SK-N-SH (cell line): ENCODE measurements around the gene KIF3C. TPM values are rescaled to one million over a fixed set of nuclear protein-coding genes. Genes with fewer than 3 reads are reported as not detected.
"Not testable (repeated sequence)": the region's sequence is repeated elsewhere in the genome, so short reads cannot be mapped to it uniquely, and the experiment has no call there.

Experiments used
- CTCF ChIA-PET: fragments of 300-600, 350-600 bp; formaldehyde crosslinking; extraction: SDS; loops from one replicate; lab custom pipeline; 2021; lab: Yijun Ruan, JAX
- POLR2A ChIA-PET: fragments of 350-600 bp; sonication (Branson Sonifier 250); formaldehyde crosslinking; extraction: SDS; loops from one replicate; lab custom pipeline; 2020; ENCODE audit warnings: antibody characterized with exemption, inconsistent platforms; lab: Yijun Ruan, JAX
- DNase-seq: peaks from one replicate; pipeline ENCODE4 v3.0.0; 2012
- H2AFZ ChIP-seq: fragments of 200-600 bp; sonication (generic); 2 replicates; pipeline ENCODE4 v1.8.1; 2016; ENCODE audit warnings: antibody characterized with exemption, mild to moderate bottlenecking, low read depth
- H3F3A ChIP-seq: fragments of 200-600 bp; sonication (generic); replicated peaks from 2 replicates; pipeline ENCODE3; 2016; ENCODE audit warnings: antibody characterized with exemption, mild to moderate bottlenecking; ENCODE audit not compliant: insufficient read depth
- H3K27ac ChIP-seq, 2 experiments: fragments of 200-500 bp in 1 of 2; fragments of 200-600 bp in 1 of 2; sonication (Bioruptor generic) in 1 of 2; sonication (generic), shearing (Covaris generic) in 1 of 2; 2 replicates each; pipeline versions ENCODE4 v1.5.1 to v1.6.1; 2014 to 2016; ENCODE audit warnings: low read depth in 2 of 2, inconsistent platforms in 1 of 2, low read length in 1 of 2, mild to moderate bottlenecking in 1 of 2, mixed read lengths in 1 of 2
- H3K27me3 ChIP-seq: fragments of 200-600 bp; sonication (generic), shearing (Covaris generic); 2 replicates; pipeline ENCODE4 v1.6.1; 2016; ENCODE audit warnings: mixed run types; ENCODE audit not compliant: insufficient read depth
- H3K36me3 ChIP-seq, 2 experiments: fragments of 200-500 bp in 1 of 2; fragments of 200-600 bp in 1 of 2; sonication (Bioruptor generic) in 1 of 2; sonication (generic) in 1 of 2; replicated peaks in 1 of 2; 2 replicates each; pipeline versions ENCODE3 to v1.5.1; 2014 to 2016; ENCODE audit warnings: low read length in 1 of 2, mild to moderate bottlenecking in 1 of 2; ENCODE audit not compliant: insufficient read depth in 2 of 2, control insufficient read depth in 1 of 2
- H3K4me1 ChIP-seq, 2 experiments: fragments of 200-500 bp in 1 of 2; fragments of 200-600 bp in 1 of 2; sonication (Bioruptor generic) in 1 of 2; sonication (generic), shearing (Covaris generic) in 1 of 2; 2 replicates each; pipeline versions ENCODE4 v1.5.1 to v1.6.1; 2014 to 2016; ENCODE audit warnings: low read depth in 1 of 2, low read length in 1 of 2, mixed run types in 1 of 2; ENCODE audit not compliant: insufficient read depth in 2 of 2, control insufficient read depth in 1 of 2
- H3K4me2 ChIP-seq: fragments of 200-600 bp; sonication (generic), shearing (Covaris generic); 2 replicates; pipeline ENCODE4 v1.6.1; 2017; ENCODE audit warnings: mixed run types
- H3K4me3 ChIP-seq, 2 experiments: fragments of 200-500 bp in 1 of 2; fragments of 200-600 bp in 1 of 2; sonication (Bioruptor generic) in 1 of 2; sonication (generic), shearing (Covaris generic) in 1 of 2; 2 replicates each; pipeline versions ENCODE4 v1.5.1 to v1.8.1; 2014 to 2016; ENCODE audit warnings: low read depth in 2 of 2, inconsistent platforms in 1 of 2, low read length in 1 of 2, mild to moderate bottlenecking in 1 of 2, mixed read lengths in 1 of 2, moderate library complexity in 1 of 2
- H3K79me2 ChIP-seq: fragments of 200-600 bp; sonication (generic); 2 replicates; pipeline ENCODE4 v1.8.1; 2017; ENCODE audit warnings: mild to moderate bottlenecking; ENCODE audit not compliant: insufficient read depth
- H3K9ac ChIP-seq: fragments of 200-600 bp; sonication (generic); 2 replicates; pipeline ENCODE4 v1.6.1; 2017; ENCODE audit warnings: mixed run types
- H3K9me2 ChIP-seq: fragments of 200-600 bp; sonication (generic); 2 replicates; pipeline ENCODE4 v1.6.1; 2017; ENCODE audit warnings: mixed run types
- H3K9me3 ChIP-seq: fragments of 200-600 bp; sonication (generic); 2 replicates; pipeline ENCODE4 v1.6.1; 2017; ENCODE audit warnings: mixed run types, mild to moderate bottlenecking, moderate library complexity
- H4K20me1 ChIP-seq: fragments of 200-600 bp; sonication (generic); 2 replicates; pipeline ENCODE4 v1.6.1; 2017; ENCODE audit warnings: mild to moderate bottlenecking, mixed run types; ENCODE audit not compliant: insufficient read depth
- GABPA ChIP-seq: IDR thresholded peaks from 2 replicates; pipeline ENCODE4 v1.4.0; 2012; ENCODE audit warnings: low read depth, mild to moderate bottlenecking
- GATA2 ChIP-seq: sonication (generic); formaldehyde crosslinking; IDR thresholded peaks from 2 replicates; pipeline ENCODE4 v1.5.0; 2020; ENCODE audit warnings: mild to moderate bottlenecking, missing genetic modification reagents
- MXI1 ChIP-seq: IDR thresholded peaks from 2 replicates; pipeline ENCODE4 v1.6.1; 2012; ENCODE audit warnings: mild to moderate bottlenecking, low read depth, low read length, improper control_type of control experiment
- POLR2AphosphoS5 ChIP-seq: IDR thresholded peaks from 2 replicates; pipeline ENCODE4 v1.6.1; 2012; ENCODE audit warnings: low read depth, low read length
- RAD21 ChIP-seq: IDR thresholded peaks from 2 replicates; pipeline ENCODE4 v1.6.1; 2012; ENCODE audit warnings: mild to moderate bottlenecking, low read length
- RCOR1 ChIP-seq: fragments of 150-350 bp; IDR thresholded peaks from 2 replicates; pipeline ENCODE4 v1.6.1; 2017; ENCODE audit warnings: antibody characterized with exemption, low read length
- TCF12 ChIP-seq: IDR thresholded peaks from 2 replicates; pipeline ENCODE4 v1.4.0; 2012
- WGBS: methylation state at CpG from one replicate; pipeline ENCODE4 v1.1.6; 2017; ENCODE audit warnings: low lambda C conversion rate; 5-methylcytosine and 5-hydroxymethylcytosine counted together
- polyA plus RNA-seq, 3 experiments: library from polyadenylated mRNA; depleted of rRNA; stranded (reverse); fragments of >200 nt; gene quantifications; 2 replicates each; pipeline ENCODE4 v1.2.3, GENCODE V29; 2012
- TF ChIP-seq, protein P1 (sequence below): fragments of 200-600 bp; sonication (generic); IDR thresholded peaks from 2 replicates; pipeline ENCODE4 v1.6.1; 2017; ENCODE audit warnings: antibody characterized with exemption, mild to moderate bottlenecking, moderate library complexity
- TF ChIP-seq, protein P2 (sequence below): IDR thresholded peaks from 2 replicates; pipeline ENCODE4 v1.4.0; 2012; ENCODE audit warnings: low read depth, borderline replicate concordance

The KIF3C gene
- polyA plus RNA-seq, 1 of the 3 experiments (the other 2 are of a cell fraction), result 29.5 TPM

DNA sequence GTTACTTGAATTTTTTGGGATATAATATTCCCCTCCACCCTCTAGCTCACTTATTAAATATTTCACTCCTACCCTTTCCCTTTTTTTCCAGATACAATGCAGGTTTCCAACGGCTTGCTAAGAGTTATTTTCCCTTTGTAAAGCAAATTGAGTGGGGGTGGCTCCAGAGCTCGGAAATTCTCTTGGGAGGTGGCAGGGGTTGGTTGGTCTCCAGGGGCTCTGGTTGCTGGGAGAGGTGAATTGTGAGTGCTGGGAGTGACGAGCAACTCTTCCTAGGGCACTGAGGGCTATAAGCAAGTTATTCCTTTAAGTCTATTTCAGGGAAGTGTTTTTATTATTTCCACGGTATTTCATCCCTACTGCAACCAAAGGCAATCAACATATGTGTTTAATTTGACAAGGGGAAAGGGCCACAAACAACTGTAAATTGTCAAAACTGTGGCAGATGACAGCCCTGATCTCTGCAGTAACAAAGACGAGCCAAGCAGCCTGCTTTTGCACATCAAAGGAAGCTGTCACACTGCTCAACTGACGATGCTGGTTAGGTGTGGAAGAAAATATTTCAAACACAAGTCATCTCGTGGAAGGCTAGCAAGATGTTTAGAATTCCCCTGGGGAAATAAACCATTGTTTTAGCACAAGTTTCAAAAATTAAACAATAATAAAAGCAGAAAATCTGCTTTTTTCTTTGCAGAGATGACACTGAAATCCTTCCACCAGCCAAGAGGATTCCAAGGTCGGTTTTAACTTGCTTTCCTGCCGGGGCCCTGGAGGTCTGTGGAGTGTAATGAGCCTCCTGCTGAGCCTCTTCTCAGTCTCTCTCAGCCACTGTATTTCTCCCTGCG is 69.2 kb downstream of the KIF3C start:
- H3F3A ChIP-seq, result no peaks in the 10 kb centered on the region
- H4K20me1 ChIP-seq, result no peaks in the 10 kb centered on the region
- no peak overlapping the region for H3K4me3 ChIP-seq
- H3K9me2 ChIP-seq, result no peaks in the 10 kb centered on the region
- H3K9ac ChIP-seq, result no peak overlapping the region
- no peaks in the 10 kb centered on the region for H3K79me2 ChIP-seq
- TF ChIP-seq GATA2 (CRISPR knock-in tag), result peak; percentile 25; the same call in 1 of the 2 replicates
- TF ChIP-seq GABPA, result no peak
- TF ChIP-seq, protein P1, sequence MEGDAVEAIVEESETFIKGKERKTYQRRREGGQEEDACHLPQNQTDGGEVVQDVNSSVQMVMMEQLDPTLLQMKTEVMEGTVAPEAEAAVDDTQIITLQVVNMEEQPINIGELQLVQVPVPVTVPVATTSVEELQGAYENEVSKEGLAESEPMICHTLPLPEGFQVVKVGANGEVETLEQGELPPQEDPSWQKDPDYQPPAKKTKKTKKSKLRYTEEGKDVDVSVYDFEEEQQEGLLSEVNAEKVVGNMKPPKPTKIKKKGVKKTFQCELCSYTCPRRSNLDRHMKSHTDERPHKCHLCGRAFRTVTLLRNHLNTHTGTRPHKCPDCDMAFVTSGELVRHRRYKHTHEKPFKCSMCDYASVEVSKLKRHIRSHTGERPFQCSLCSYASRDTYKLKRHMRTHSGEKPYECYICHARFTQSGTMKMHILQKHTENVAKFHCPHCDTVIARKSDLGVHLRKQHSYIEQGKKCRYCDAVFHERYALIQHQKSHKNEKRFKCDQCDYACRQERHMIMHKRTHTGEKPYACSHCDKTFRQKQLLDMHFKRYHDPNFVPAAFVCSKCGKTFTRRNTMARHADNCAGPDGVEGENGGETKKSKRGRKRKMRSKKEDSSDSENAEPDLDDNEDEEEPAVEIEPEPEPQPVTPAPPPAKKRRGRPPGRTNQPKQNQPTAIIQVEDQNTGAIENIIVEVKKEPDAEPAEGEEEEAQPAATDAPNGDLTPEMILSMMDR, result no peak
- no peak for TF ChIP-seq RCOR1
- peak; percentile 61; the same call in 1 of the 2 replicates for TF ChIP-seq MXI1
- no peak for TF ChIP-seq POLR2AphosphoS5
- TF ChIP-seq TCF12, result 0 out of 2 replicates have a peak, but pooled peaks have one; percentile 22
- TF ChIP-seq RAD21, result 0 out of 2 replicates have a peak, but pooled peaks have one; percentile 1
- TF ChIP-seq, protein P2, sequence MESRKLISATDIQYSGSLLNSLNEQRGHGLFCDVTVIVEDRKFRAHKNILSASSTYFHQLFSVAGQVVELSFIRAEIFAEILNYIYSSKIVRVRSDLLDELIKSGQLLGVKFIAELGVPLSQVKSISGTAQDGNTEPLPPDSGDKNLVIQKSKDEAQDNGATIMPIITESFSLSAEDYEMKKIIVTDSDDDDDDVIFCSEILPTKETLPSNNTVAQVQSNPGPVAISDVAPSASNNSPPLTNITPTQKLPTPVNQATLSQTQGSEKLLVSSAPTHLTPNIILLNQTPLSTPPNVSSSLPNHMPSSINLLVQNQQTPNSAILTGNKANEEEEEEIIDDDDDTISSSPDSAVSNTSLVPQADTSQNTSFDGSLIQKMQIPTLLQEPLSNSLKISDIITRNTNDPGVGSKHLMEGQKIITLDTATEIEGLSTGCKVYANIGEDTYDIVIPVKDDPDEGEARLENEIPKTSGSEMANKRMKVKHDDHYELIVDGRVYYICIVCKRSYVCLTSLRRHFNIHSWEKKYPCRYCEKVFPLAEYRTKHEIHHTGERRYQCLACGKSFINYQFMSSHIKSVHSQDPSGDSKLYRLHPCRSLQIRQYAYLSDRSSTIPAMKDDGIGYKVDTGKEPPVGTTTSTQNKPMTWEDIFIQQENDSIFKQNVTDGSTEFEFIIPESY, result no peak
- H3K27ac ChIP-seq, result peak overlapping the region in 1 of 2 experiments; percentile 29; a peak in 1 of 4 replicates
- peak; percentile 72 for DNase-seq
- H3K4me2 ChIP-seq, result peak overlapping the region; percentile 53
- peak overlapping the region; percentile 75; the same call in 1 of the 2 replicates for H2AFZ ChIP-seq
- POLR2A ChIA-PET, result interaction anchor here (2.0 kb wide), 1 partner anchor 35 kb away, joined by 5 read pairs; the partner anchor contains the start of gene ASXL2
- CTCF ChIA-PET, result no interaction called here
- H3K9me3 ChIP-seq, result no peaks in the 10 kb centered on the region
- peaks cover 7 to 11% of the 10 kb centered on the region in 2 experiments; a peak in 2 of 4 replicates for H3K4me1 ChIP-seq
- WGBS, result 31% methylated on average over 10 of the region's 10 CpGs
- no peaks in the 10 kb centered on the region for H3K27me3 ChIP-seq
- H3K36me3 ChIP-seq, result no peaks in the 10 kb centered on the region

DNA sequence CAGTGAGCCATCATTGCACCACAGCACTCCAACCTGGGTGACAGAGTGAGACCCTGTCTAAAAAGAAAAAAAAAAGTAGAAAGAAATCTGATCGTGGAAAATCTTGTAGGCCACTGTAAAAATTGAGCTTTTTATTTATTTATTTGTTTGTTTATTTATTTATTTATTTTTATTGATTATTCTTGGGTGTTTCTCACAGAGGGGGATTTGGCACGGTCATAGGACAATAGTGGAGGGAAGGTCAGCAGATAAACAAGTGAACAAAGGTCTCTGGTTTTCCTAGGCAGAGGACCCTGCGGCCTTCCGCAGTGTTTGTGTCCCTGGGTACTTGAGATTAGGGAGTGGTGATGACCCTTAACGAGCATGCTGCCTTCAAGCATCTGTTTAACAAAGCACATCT is 72.7 kb downstream of the KIF3C start:
- H3K4me2 ChIP-seq, H3K9me3 ChIP-seq, H3K4me3 ChIP-seq, H3K79me2 ChIP-seq, H3F3A ChIP-seq, H3K9me2 ChIP-seq, H3K9ac ChIP-seq, DNase-seq, H2AFZ ChIP-seq, H3K27ac ChIP-seq, H4K20me1 ChIP-seq, POLR2A ChIA-PET, H3K27me3 ChIP-seq, H3K36me3 ChIP-seq: not testable (repeated sequence)
- CTCF ChIA-PET, result interaction anchor here (0.9 to 1.9 kb wide), 2 partner anchors 14 to 57 kb away, joined by 3 to 11 read pairs; no protein-coding TSS in a partner anchor
- peaks cover 7 to 11% of the 10 kb centered on the region in 2 experiments; a peak in 2 of 4 replicates for H3K4me1 ChIP-seq
- WGBS, result 71% methylated on average over 2 of the region's 5 CpGs
